A549 (cell line): ENCODE measurements around the gene VDAC2. TPM values are rescaled to one million over a fixed set of nuclear protein-coding genes. Genes with fewer than 3 reads are reported as not detected.

Source experiments
- ATAC-seq, 2 experiments: fragments of 200-7000 bp in 1 of 2; fragments of >200 bp in 1 of 2; cut with Nextera tagmentation in 1 of 2; cut with Tn5 transposase in 1 of 2; 3 replicates each; pipeline versions ENCODE4 v1.8.0 to v1.9.1; 2018 to 2020; ENCODE audit warnings: mild to moderate bottlenecking in 1 of 2, moderate library complexity in 1 of 2
- CTCF ChIA-PET: fragments of 300-600 bp; sonication (Branson Sonifier 250); formaldehyde crosslinking; extraction: SDS; loops from one replicate; lab custom pipeline; 2021; ENCODE audit warnings: antibody characterized with exemption, inconsistent platforms; lab: Yijun Ruan, JAX
- POLR2A ChIA-PET: fragments of 350-600 bp; formaldehyde crosslinking; extraction: SDS; loops from one replicate; lab custom pipeline; 2021; ENCODE audit warnings: antibody characterized with exemption, inconsistent platforms; lab: Yijun Ruan, JAX
- DNase-seq, 2 experiments: peaks; one replicate each; pipeline versions ENCODE4 v3.0.0 to v3.0.0-alpha.2; 2011 to 2016; ENCODE audit warnings: low read depth in 1 of 2, low spot score in 1 of 2
- FAIRE-seq: peaks from 2 replicates; lab custom pipeline; 2011; peaks lifted over from hg19 to GRCh38; lab: Jason Lieb, UNC
- H3K27ac ChIP-seq, 2 experiments: fragments of >200 bp; sonication (Bioruptor Twin); formaldehyde crosslinking; 3 replicates each; pipeline ENCODE4 v1.5.1; 2016 to 2017
- H3K4me1 ChIP-seq: fragments of >200 bp; sonication (Bioruptor Twin); formaldehyde crosslinking; 3 replicates; pipeline ENCODE4 v1.6.1; 2016
- H3K4me2 ChIP-seq: fragments of >200 bp; sonication (Bioruptor Twin); formaldehyde crosslinking; 3 replicates; pipeline ENCODE4 v1.6.1; 2016
- H3K4me3 ChIP-seq: fragments of >200 bp; sonication (Bioruptor Twin); formaldehyde crosslinking; 3 replicates; pipeline ENCODE4 v1.5.1; 2016
- H3K9me3 ChIP-seq: fragments of >200 bp; sonication (Bioruptor Twin); formaldehyde crosslinking; 3 replicates; pipeline ENCODE4 v1.6.1; 2016
- BHLHE40 ChIP-seq: IDR thresholded peaks from 2 replicates; pipeline ENCODE4 v1.6.1; 2012; ENCODE audit warnings: low read depth, low read length, inconsistent platforms
- CBX2 ChIP-seq: fragments of 200-600 bp; sonication (generic); IDR thresholded peaks from 2 replicates; pipeline ENCODE4 v1.6.1; 2016; ENCODE audit warnings: low read depth, mild to moderate bottlenecking, borderline replicate concordance
- CBX8 ChIP-seq: fragments of 200-600 bp; sonication (generic); IDR thresholded peaks from 2 replicates; pipeline ENCODE4 v1.6.1; 2016
- CEBPB ChIP-seq, 2 experiments: fragments of >200 bp in 1 of 2; sonication (Bioruptor Twin) in 1 of 2; formaldehyde crosslinking in 1 of 2; IDR thresholded peaks; 2 replicates each; pipeline ENCODE4 v1.6.1; 2012 to 2016
- EHMT2 ChIP-seq: fragments of 200-600 bp; sonication (generic); IDR thresholded peaks from 2 replicates; pipeline ENCODE4 v1.6.1; 2016; ENCODE audit warnings: antibody characterized with exemption, low read depth, mild to moderate bottlenecking, moderate library complexity
- EP300 ChIP-seq, 2 experiments: fragments of >200 bp; sonication (Bioruptor Twin); formaldehyde crosslinking; IDR thresholded peaks; 2 replicates in 1 of 2; 3 replicates in 1 of 2; pipeline ENCODE4 v1.6.1; 2016 to 2017
- FOXS1 ChIP-seq: fragments of 250-450 bp; sonication (Bioruptor Pico); IDR thresholded peaks from 2 replicates; pipeline ENCODE4 v1.5.0; 2020; ENCODE audit warnings: mild to moderate bottlenecking, moderate library complexity
- GATA3 ChIP-seq: IDR thresholded peaks from 2 replicates; pipeline ENCODE4 v1.6.1; 2012; ENCODE audit warnings: borderline replicate concordance
- HES2 ChIP-seq: fragments of >200 bp; sonication (Bioruptor Twin); formaldehyde crosslinking; IDR thresholded peaks from 2 replicates; pipeline ENCODE4 v1.6.1; 2016
- HOXB13 ChIP-seq: fragments of 250-450 bp; sonication (Bioruptor Pico); IDR thresholded peaks from 2 replicates; pipeline ENCODE4 v1.5.0; 2020; ENCODE audit warnings: low read depth, mild to moderate bottlenecking, moderate library complexity
- JUN ChIP-seq, 2 experiments: fragments of >200 bp; sonication (Bioruptor Twin); formaldehyde crosslinking; IDR thresholded peaks; 2 replicates in 1 of 2; 3 replicates in 1 of 2; pipeline ENCODE4 v1.6.1; 2016 to 2017
- KDM1A ChIP-seq: fragments of 200-600 bp; sonication (generic); IDR thresholded peaks from 2 replicates; pipeline ENCODE4 v1.6.1; 2016; ENCODE audit warnings: low read depth, mild to moderate bottlenecking
- PBX3 ChIP-seq: IDR thresholded peaks from 2 replicates; pipeline ENCODE4 v1.6.1; 2012
- RAD21 ChIP-seq, 2 experiments: fragments of >200 bp in 1 of 2; sonication (Bioruptor Twin) in 1 of 2; formaldehyde crosslinking in 1 of 2; IDR thresholded peaks in 1 of 2; conservative IDR thresholded peaks in 1 of 2; 2 replicates in 1 of 2; 3 replicates in 1 of 2; pipeline ENCODE4 v1.6.1; 2012 to 2018; ENCODE audit warnings: inconsistent platforms in 1 of 2
- RARB ChIP-seq: fragments of 250-450 bp; sonication (Bioruptor Pico); IDR thresholded peaks from 2 replicates; pipeline ENCODE4 v1.8.0; 2021; ENCODE audit warnings: mild to moderate bottlenecking, moderate library complexity
- RCOR1 ChIP-seq: fragments of 150-350 bp; IDR thresholded peaks from 2 replicates; pipeline ENCODE4 v1.6.1; 2014; ENCODE audit warnings: antibody characterized with exemption, low read length, low read depth
- RNF2 ChIP-seq: fragments of 200-600 bp; sonication (generic); IDR thresholded peaks from 2 replicates; pipeline ENCODE4 v1.6.1; 2016; ENCODE audit warnings: low read depth, mild to moderate bottlenecking, antibody characterized with exemption, moderate library complexity, borderline replicate concordance
- SMC3 ChIP-seq: fragments of >200 bp; sonication (Bioruptor Twin); formaldehyde crosslinking; IDR thresholded peaks from 3 replicates; pipeline ENCODE4 v1.6.1; 2018; ENCODE audit warnings: inconsistent platforms
- USF2 ChIP-seq: fragments of 450-650 bp; IDR thresholded peaks from 2 replicates; pipeline ENCODE4 v1.6.1; 2014; ENCODE audit warnings: antibody characterized with exemption
- ZFP36 ChIP-seq: fragments of 450-650 bp; IDR thresholded peaks from 2 replicates; pipeline ENCODE4 v1.6.1; 2014; ENCODE audit warnings: borderline replicate concordance; ENCODE audit not compliant: partially characterized antibody
- ZSCAN20 ChIP-seq: fragments of 250-450 bp; sonication (Bioruptor Pico); IDR thresholded peaks from 2 replicates; pipeline ENCODE4 v1.8.0; 2022; ENCODE audit warnings: mild to moderate bottlenecking, moderate library complexity
- WGBS: methylation state at CpG from one replicate; pipeline ENCODE4 v1.1.6; 2017; ENCODE audit errors: missing lambda C conversion rate; 5-methylcytosine and 5-hydroxymethylcytosine counted together
- polyA plus RNA-seq, 4 experiments: library from polyadenylated mRNA; depleted of rRNA in 3 of 4; stranded (reverse); fragments of >200 nt; fragmentation: RNase III in 1 of 4; extraction: RNeasy Plus Mini Kit Qiagen cat#74134 plus additional on column Dnase treatment in 1 of 4; gene quantifications; 2 replicates in 3 of 4; 3 replicates in 1 of 4; pipeline ENCODE4 v1.2.3, GENCODE V29; 2011 to 2017

Gene VDAC2
- polyA plus RNA-seq, 2 of the 4 experiments (the other 2 are of a cell fraction) = 273 to 285 TPM

GRCh38 chr10:75175046-75175445, 35.5 kb upstream of the VDAC2 start:
- WGBS = 89% methylated on average over 2 of the region's 2 CpGs
- no peak for FAIRE-seq
- Histone ChIP-seq H3K27ac (no peak overlapping the region), H3K4me3 (no peak overlapping the region), H3K9me3 (no peaks in the 10 kb centered on the region), H3K4me2 (no peak overlapping the region), H3K4me1 (peaks cover 10% of the 10 kb centered on the region)
- ChIA-PET CTCF (interaction anchor here (18.0 kb wide), 1 partner anchor 56 kb away, joined by 479 read pairs; the partner anchor contains the start of gene COMTD1), POLR2A (no interaction called here)
- TF ChIP-seq RNF2 (no peak), PBX3 (no peak), EHMT2 (no peak), USF2 (no peak), FOXS1 (CRISPR knock-in tag) (no peak), RCOR1 (no peak)
- no peak for DNase-seq
- ATAC-seq = no peak

- 90% methylated on average over 6 of the region's 6 CpGs for WGBS
- H3K9me3 ChIP-seq = no peaks in the 10 kb centered on the region
- H3K4me1 ChIP-seq = peaks cover 13% of the 10 kb centered on the region
- no peak overlapping the region for H3K4me3 ChIP-seq
- CTCF ChIA-PET = interaction anchor here (18.0 kb wide), 1 partner anchor 55 kb away, joined by 479 read pairs; the partner anchor contains the start of gene COMTD1
- FAIRE-seq = no peak
- DNase-seq = no peak
- POLR2A ChIA-PET = no interaction called here
- no peak overlapping the region for H3K4me2 ChIP-seq
- TF ChIP-seq EP300 (IDR thresholded peaks at IDR 0.05) = no peak
- TF ChIP-seq HES2 = no peak
- TF ChIP-seq ZFP36 = no peak
- TF ChIP-seq PBX3 = no peak
- TF ChIP-seq GATA3 = no peak
- ATAC-seq = no peak
- no peak overlapping the region for H3K27ac ChIP-seq
Observed at GRCh38 chr10:75176046-75176445, 34.5 kb upstream of the VDAC2 start.

GRCh38 chr10:75176736-75177135, 33.9 kb upstream of the VDAC2 start:
- 93% methylated on average over 1 of the region's 1 CpG for WGBS
- FAIRE-seq (no peak), ATAC-seq (no peak), DNase-seq (no peak)
- ChIA-PET POLR2A (no interaction called here), CTCF (interaction anchor here (18.0 kb wide), 1 partner anchor 54 kb away, joined by 479 read pairs; the partner anchor contains the start of gene COMTD1)
- Histone ChIP-seq H3K4me2 (no peak overlapping the region), H3K4me3 (no peak overlapping the region), H3K9me3 (no peaks in the 10 kb centered on the region), H3K27ac (no peak overlapping the region), H3K4me1 (peaks cover 17% of the 10 kb centered on the region)
- TF ChIP-seq CBX8 = no peak
- no peak for TF ChIP-seq BHLHE40
- TF ChIP-seq CBX2 = no peak
- no peak for TF ChIP-seq CEBPB (IDR thresholded peaks at IDR 0.05)
- no peak for TF ChIP-seq RAD21 (conservative IDR thresholded peaks at IDR 0.05 in 1 of 2, IDR thresholded peaks at IDR 0.05 in 1 of 2)
- no peak for TF ChIP-seq JUN (IDR thresholded peaks at IDR 0.05)
- TF ChIP-seq SMC3 = no peak
- no peak for TF ChIP-seq HOXB13 (CRISPR knock-in tag)
- no peak for TF ChIP-seq ZSCAN20 (CRISPR knock-in tag)
- no peak for TF ChIP-seq RARB (CRISPR knock-in tag)
- no peak for TF ChIP-seq KDM1A
